Neural progenitor cell (in vitro differentiated cells): ENCODE results near the gene AEBP1.

Source experiments
- CTCF ChIP-seq: fragments of 200-600 bp; sonication (generic); IDR thresholded peaks from 2 replicates; pipeline ENCODE4 v1.5.1; 2017; ENCODE audit warnings: antibody characterized with exemption, mild to moderate bottlenecking
- EZH2 ChIP-seq: fragments of 200-600 bp; sonication (generic); IDR thresholded peaks from 2 replicates; pipeline ENCODE4 v1.6.1; 2017; ENCODE audit warnings: antibody characterized with exemption, mild to moderate bottlenecking, moderate library complexity
- EZH2phosphoT487 ChIP-seq: fragments of 200-600 bp; sonication (generic); IDR thresholded peaks from 2 replicates; pipeline ENCODE4 v1.6.1; 2017; ENCODE audit warnings: antibody characterized with exemption

DNA sequence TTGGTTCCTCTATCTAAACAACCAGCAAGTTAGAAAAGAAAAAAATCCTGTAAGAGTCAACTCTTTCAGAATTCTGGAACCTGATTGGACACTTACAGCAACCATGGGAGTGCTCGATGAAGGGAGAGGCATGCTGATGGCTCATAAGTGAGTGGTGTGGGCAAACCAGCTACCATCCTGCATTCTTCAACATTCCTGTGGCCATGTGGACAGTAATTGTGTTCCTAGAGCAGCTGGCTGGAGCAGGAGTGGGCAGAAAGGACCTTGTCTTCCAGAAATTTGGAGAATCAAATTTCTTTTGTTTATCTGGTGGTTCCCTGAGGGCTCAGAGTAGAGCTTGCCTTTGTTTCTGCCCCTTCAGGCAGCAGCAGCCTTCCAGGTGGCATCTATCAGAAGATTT is 59.4 kb downstream of the AEBP1 start:
- no peak for TF ChIP-seq CTCF
- TF ChIP-seq EZH2phosphoT487 = no peak
- TF ChIP-seq EZH2 = no peak
